ENCODE measurements around the gene FLAD1.

The FLAD1 gene

GRCh38 chr1:154952664-154953063 is 30.5 kb upstream of the FLAD1 start:
- no peak for DNase-seq

- peak; percentile 31 for DNase-seq
Measured at GRCh38 chr1:154953611-154954038, 29.5 kb upstream of the FLAD1 start.

GRCh38 chr1:154954541-154954940 is 28.6 kb upstream of the FLAD1 start:
- DNase-seq: no peak

GRCh38 chr1:154955039-154955717 is 28.0 kb upstream of the FLAD1 start:
- peak; percentile 74 for DNase-seq

- peak; percentile 98 for DNase-seq
Measured at GRCh38 chr1:154955718-154956543, 27.2 kb upstream of the FLAD1 start, which contains the start of gene PBXIP1. Gene PBXIP1 (minus strand): TSS chr1:154956099. CDS start chr1:154953721, 2,378 bp downstream.

- DNase-seq: no peak
Measured at GRCh38 chr1:154956544-154956941, 26.6 kb upstream of the FLAD1 start.

GRCh38 chr1:154957091-154957657 is 26.0 kb upstream of the FLAD1 start:
- DNase-seq: no peak

- DNase-seq: no peak
Measured at GRCh38 chr1:154958036-154958435, 25.1 kb upstream of the FLAD1 start.

GRCh38 chr1:154958681-154959425 is 24.3 kb upstream of the FLAD1 start:
- DNase-seq: no peak

GRCh38 chr1:154959426-154959780 is 23.7 kb upstream of the FLAD1 start:
- DNase-seq: no peak

- no peak for DNase-seq
Measured at GRCh38 chr1:154960446-154961136, 22.6 kb upstream of the FLAD1 start.

- peak; percentile 90 for DNase-seq
Measured at GRCh38 chr1:154961207-154962155, 21.7 kb upstream of the FLAD1 start, which contains the start of gene PYGO2. Gene PYGO2 (minus strand): TSS chr1:154961782. CDS start chr1:154961576, 206 bp downstream.

GRCh38 chr1:154962156-154962749 is 20.9 kb upstream of the FLAD1 start:
- DNase-seq: peak; percentile 46

- DNase-seq: no peak
Measured at GRCh38 chr1:154962795-154963330, 20.3 kb upstream of the FLAD1 start.

- no peak for DNase-seq
Measured at GRCh38 chr1:154963643-154964042, 19.5 kb upstream of the FLAD1 start.

- no peak for DNase-seq
Measured at GRCh38 chr1:154964359-154964758, 18.8 kb upstream of the FLAD1 start.

GRCh38 chr1:154966111-154966510 is 17.0 kb upstream of the FLAD1 start:
- no peak for DNase-seq

GRCh38 chr1:154967331-154967950 is 15.7 kb upstream of the FLAD1 start:
- no peak for DNase-seq

GRCh38 chr1:154968731-154969130 is 14.4 kb upstream of the FLAD1 start:
- no peak for DNase-seq

GRCh38 chr1:154969246-154969645 is 13.9 kb upstream of the FLAD1 start:
- DNase-seq: no peak

All from NCI-H345 (cell line).